ENCODE data around the gene C15orf40.

C15orf40 gene

GRCh38 chr15:83011271-83012075 lies at the start of gene C15orf40:
Gene C15orf40, minus strand, starts transcription at chr15:83011639. Its CDS starts 32 bp downstream, at chr15:83011607.
- H3K4me3 ChIP-seq (replicated peaks; ENCODE audit: low read depth, low read length), result peak within 1 kb of the TSS; percentile 93
- peak; percentile 46 for TF ChIP-seq CTCF (IDR thresholded peaks at IDR 0.05; ENCODE audit: low read depth, low read length, missing control alignments)
- peak; percentile 66 for DNase-seq (ENCODE audit: extremely low read depth, low read depth)

GRCh38 chr15:83057696-83058376 lies 46.4 kb upstream of the C15orf40 start:
- no peak for DNase-seq (ENCODE audit: extremely low read depth, low read depth)
- TF ChIP-seq CTCF (IDR thresholded peaks at IDR 0.05; ENCODE audit: low read depth, low read length, missing control alignments), result no peak
- no peak overlapping the region for H3K4me3 ChIP-seq (replicated peaks; ENCODE audit: low read depth, low read length)

- DNase-seq (ENCODE audit: extremely low read depth, low read depth), result no peak
- no peak overlapping the region for H3K4me3 ChIP-seq (replicated peaks; ENCODE audit: low read depth, low read length)
- no peak for TF ChIP-seq CTCF (IDR thresholded peaks at IDR 0.05; ENCODE audit: low read depth, low read length, missing control alignments)
Measured at GRCh38 chr15:83057002-83057401, 45.6 kb upstream of the C15orf40 start.

GRCh38 chr15:83053151-83053550 lies 41.7 kb upstream of the C15orf40 start:
- no peak for DNase-seq (ENCODE audit: extremely low read depth, low read depth)

GRCh38 chr15:83046558-83047127 lies 35.2 kb upstream of the C15orf40 start:
- DNase-seq (ENCODE audit: extremely low read depth, low read depth), result no peak
- no peak for TF ChIP-seq CTCF (IDR thresholded peaks at IDR 0.05; ENCODE audit: low read depth, low read length, missing control alignments)

More at GRCh38 chr15:83053151-83053550, 41.7 kb upstream of the C15orf40 start:
- no peak for TF ChIP-seq CTCF (IDR thresholded peaks at IDR 0.05; ENCODE audit: low read depth, low read length, missing control alignments)
- no peak overlapping the region for H3K4me3 ChIP-seq (replicated peaks; ENCODE audit: low read depth, low read length)

GRCh38 chr15:83044156-83044555 lies 32.7 kb upstream of the C15orf40 start:
- no peak overlapping the region for H3K4me3 ChIP-seq (replicated peaks; ENCODE audit: low read depth, low read length)
- DNase-seq (ENCODE audit: extremely low read depth, low read depth), result no peak
- no peak for TF ChIP-seq CTCF (IDR thresholded peaks at IDR 0.05; ENCODE audit: low read depth, low read length, missing control alignments)

More at GRCh38 chr15:83046558-83047127, 35.2 kb upstream of the C15orf40 start:
- no peak overlapping the region for H3K4me3 ChIP-seq (replicated peaks; ENCODE audit: low read depth, low read length)

All from HFF-Myc (cell line).